Natural killer cell (primary cell): ENCODE measurements around the gene EOMES. TPM values are rescaled to one million over a fixed set of nuclear protein-coding genes. Genes with fewer than 3 reads are reported as not detected.
A peak's percentile ranks its signal among the peaks of the same experiment; 100 is the strongest.

Experiments used
- ATAC-seq, 3 donors: fragments of 150-1000 bp in 2 of 3; fragments of 200-7000 bp in 1 of 3; cut with Tn5 transposase; 1 replicate in 1 of 3; 2 replicates in 2 of 3; pipeline ENCODE4 v1.10.0; 2021; ENCODE audit warnings: mild to moderate bottlenecking in 2 of 3, moderate library complexity in 2 of 3
- DNase-seq, 2 donors: peaks; one replicate each; pipeline versions ENCODE4 v3.0.0 to v3.0.0-alpha.2; 2013 to 2021; ENCODE audit warnings: mixed read lengths in 1 of 2
- H3K27ac ChIP-seq: one replicate; pipeline ENCODE4 v1.5.1; 2013; ENCODE audit warnings: mild to moderate bottlenecking, low read length
- H3K27me3 ChIP-seq: one replicate; pipeline ENCODE4 v1.6.1; 2013; ENCODE audit warnings: low read length; ENCODE audit not compliant: control insufficient read depth, insufficient read depth
- H3K36me3 ChIP-seq: one replicate; pipeline ENCODE4 v1.6.1; 2013; ENCODE audit warnings: low read length; ENCODE audit not compliant: control insufficient read depth, insufficient read depth
- H3K4me1 ChIP-seq: one replicate; pipeline ENCODE4 v1.6.1; 2013; ENCODE audit warnings: low read length; ENCODE audit not compliant: control insufficient read depth, insufficient read depth
- H3K4me3 ChIP-seq: one replicate; pipeline ENCODE4 v1.5.1; 2013; ENCODE audit warnings: low read length
- H3K9me3 ChIP-seq: one replicate; pipeline ENCODE4 v1.6.1; 2013; ENCODE audit warnings: low read length; ENCODE audit not compliant: control insufficient read depth, insufficient read depth
- H3K27ac Mint-ChIP-seq, 2 donors: one replicate each; pipeline ENCODE4 v1.8.0; 2022; ENCODE audit warnings: mild to moderate bottlenecking in 2 of 2, mixed read lengths in 2 of 2, moderate library complexity in 1 of 2
- H3K27me3 Mint-ChIP-seq, 2 donors: one replicate each; pipeline ENCODE4 v1.8.0; 2022; ENCODE audit warnings: low read depth in 2 of 2, mixed read lengths in 2 of 2
- H3K36me3 Mint-ChIP-seq: one replicate; pipeline ENCODE4 v1.8.0; 2022; ENCODE audit warnings: mixed read lengths
- H3K4me1 Mint-ChIP-seq, 2 donors: one replicate each; pipeline ENCODE4 v1.8.0; 2022; ENCODE audit warnings: mixed read lengths in 2 of 2
- H3K4me3 Mint-ChIP-seq: one replicate; pipeline ENCODE4 v1.8.0; 2022; ENCODE audit warnings: mild to moderate bottlenecking, moderate library complexity, mixed read lengths
- H3K9me3 Mint-ChIP-seq, 2 donors: one replicate each; pipeline ENCODE4 v1.8.0; 2022; ENCODE audit warnings: mixed read lengths in 2 of 2
- WGBS: methylation state at CpG from one replicate; pipeline ENCODE4 v1.1.7; 2013; ENCODE audit warnings: missing lambda C conversion rate; ENCODE audit not compliant: insufficient coverage; 5-methylcytosine and 5-hydroxymethylcytosine counted together
- intact Hi-C: fragments of 100-400 bp; cut with micrococcal nuclease; formaldehyde crosslinking; loops from one replicate; pipeline ENCODE4 v1.14.2; 2022
- total RNA-seq, 4 donors: library from RNA; stranded (reverse); fragments of 120-200 nt in 1 of 4; gene quantifications; one replicate each; pipeline versions ENCODE4 v1.2.3 to v1.2.4, GENCODE V29; 2013 to 2022
- TF ChIP-seq, protein P1 (sequence below): fragments of 200-600 bp; IDR thresholded peaks from one replicate; pipeline ENCODE4 v1.8.0; 2022; ENCODE audit warnings: antibody characterized with exemption

Gene EOMES
- total RNA-seq, 3 donors from 2014 or later (not counting 1 experiment from before 2014, with no cell fraction given): 30.3 to 64.0 (median 32.2) TPM

GRCh38 chr3:27716309-27716708 is 5.8 kb downstream of the EOMES start:
- H3K27me3 Mint-ChIP-seq: peaks cover 0 to 3% of the 10 kb centered on the region in 2 donors
- H3K27ac ChIP-seq: peak overlapping the region; percentile 81

GRCh38 chr3:27715863-27716262 is 6.3 kb downstream of the EOMES start:
- H3K27me3 ChIP-seq: no peaks in the 10 kb centered on the region
- Mint-ChIP-seq H3K4me1 (peaks cover 85 to 86% of the 10 kb centered on the region in 2 donors), H3K36me3 (peaks cover 41% of the 10 kb centered on the region), H3K27ac (peak overlapping the region; percentile 93 to 98), H3K27me3 (peaks cover 0 to 3% of the 10 kb centered on the region in 2 donors), H3K4me3 (peak overlapping the region; percentile 100), H3K9me3 (no peaks in the 10 kb centered on the region)
- H3K4me3 ChIP-seq: peak overlapping the region; percentile 50
- intact Hi-C loops: loop anchor here (5.0 kb wide), 3 partner anchors 186 to 371 kb away; partner anchors contain the start of gene SLC4A7
- H3K4me1 ChIP-seq: peaks cover 42% of the 10 kb centered on the region
- 10% methylated on average over 2 of the region's 4 CpGs for WGBS
- ATAC-seq (no peak), DNase-seq (no peak)
- TF ChIP-seq, protein P1, sequence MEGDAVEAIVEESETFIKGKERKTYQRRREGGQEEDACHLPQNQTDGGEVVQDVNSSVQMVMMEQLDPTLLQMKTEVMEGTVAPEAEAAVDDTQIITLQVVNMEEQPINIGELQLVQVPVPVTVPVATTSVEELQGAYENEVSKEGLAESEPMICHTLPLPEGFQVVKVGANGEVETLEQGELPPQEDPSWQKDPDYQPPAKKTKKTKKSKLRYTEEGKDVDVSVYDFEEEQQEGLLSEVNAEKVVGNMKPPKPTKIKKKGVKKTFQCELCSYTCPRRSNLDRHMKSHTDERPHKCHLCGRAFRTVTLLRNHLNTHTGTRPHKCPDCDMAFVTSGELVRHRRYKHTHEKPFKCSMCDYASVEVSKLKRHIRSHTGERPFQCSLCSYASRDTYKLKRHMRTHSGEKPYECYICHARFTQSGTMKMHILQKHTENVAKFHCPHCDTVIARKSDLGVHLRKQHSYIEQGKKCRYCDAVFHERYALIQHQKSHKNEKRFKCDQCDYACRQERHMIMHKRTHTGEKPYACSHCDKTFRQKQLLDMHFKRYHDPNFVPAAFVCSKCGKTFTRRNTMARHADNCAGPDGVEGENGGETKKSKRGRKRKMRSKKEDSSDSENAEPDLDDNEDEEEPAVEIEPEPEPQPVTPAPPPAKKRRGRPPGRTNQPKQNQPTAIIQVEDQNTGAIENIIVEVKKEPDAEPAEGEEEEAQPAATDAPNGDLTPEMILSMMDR: no peak
- H3K36me3 ChIP-seq: peaks cover 28% of the 10 kb centered on the region
- H3K27ac ChIP-seq: peak overlapping the region; percentile 81
- H3K9me3 ChIP-seq: no peaks in the 10 kb centered on the region

More at GRCh38 chr3:27716309-27716708, 5.8 kb downstream of the EOMES start:
- no peaks in the 10 kb centered on the region for H3K27me3 ChIP-seq
- peaks cover 42% of the 10 kb centered on the region for H3K4me1 ChIP-seq
- ATAC-seq: no peak
- H3K4me3 ChIP-seq: peak overlapping the region; percentile 50
- H3K36me3 Mint-ChIP-seq: peaks cover 41% of the 10 kb centered on the region
- WGBS: 57% methylated on average over 3 of the region's 3 CpGs
- peak in 1 of 2 donors; percentile 27 for DNase-seq
- no peaks in the 10 kb centered on the region for H3K9me3 ChIP-seq
- peaks cover 28% of the 10 kb centered on the region for H3K36me3 ChIP-seq
- H3K9me3 Mint-ChIP-seq: no peaks in the 10 kb centered on the region
- peak overlapping the region; percentile 93 to 98 for H3K27ac Mint-ChIP-seq
- peaks cover 85 to 89% of the 10 kb centered on the region in 2 donors for H3K4me1 Mint-ChIP-seq
- TF ChIP-seq, protein P1: no peak
- intact Hi-C loops: loop anchor here (5.0 kb wide), 3 partner anchors 186 to 371 kb away; partner anchors contain the start of gene SLC4A7
- H3K4me3 Mint-ChIP-seq: peak overlapping the region; percentile 100

- Histone ChIP-seq H3K9me3 (no peaks in the 10 kb centered on the region), H3K4me3 (peak overlapping the region; percentile 50), H3K27me3 (no peaks in the 10 kb centered on the region), H3K36me3 (peaks cover 28% of the 10 kb centered on the region), H3K27ac (peak overlapping the region; percentile 81), H3K4me1 (peaks cover 42% of the 10 kb centered on the region)
- peak in 1 of 2 donors; percentile 34 for DNase-seq
- Mint-ChIP-seq H3K9me3 (no peaks in the 10 kb centered on the region), H3K27ac (peak overlapping the region; percentile 93 to 98), H3K4me3 (peak overlapping the region; percentile 100), H3K4me1 (peaks cover 83 to 85% of the 10 kb centered on the region in 2 donors), H3K36me3 (peaks cover 41% of the 10 kb centered on the region), H3K27me3 (peaks cover 0 to 3% of the 10 kb centered on the region in 2 donors)
- no peak for ATAC-seq
- 22% methylated on average over 5 of the region's 11 CpGs for WGBS
- intact Hi-C loops: loop anchor here (5.0 kb wide), 3 partner anchors 187 to 372 kb away; partner anchors contain the start of gene SLC4A7
- TF ChIP-seq, protein P1: no peak
These were observed 6.7 kb downstream of the EOMES start for GRCh38 chr3:27715454-27715806.
